Measurements from ENCODE around the gene CDKN1C. TPM values are rescaled to one million over a fixed set of nuclear protein-coding genes. Genes with fewer than 3 reads are reported as not detected.

Gene CDKN1C
- total and polyA plus RNA-seq, 4 donors: 2.6 to 10.2 (median 3.5) TPM

- Histone ChIP-seq H3K9me3 (ENCODE audit: control insufficient read depth in 4 of 4, low read length in 3 of 4) (no peaks in the 10 kb centered on the region), H3K27me3 (ENCODE audit: control insufficient read depth in 4 of 4, insufficient read depth in 4 of 4, low read length in 3 of 4) (no peaks in the 10 kb centered on the region), H3K4me3 (ENCODE audit: low read depth in 1 of 3, low read length in 3 of 3) (no peak overlapping the region), H3K4me1 (ENCODE audit: control insufficient read depth in 4 of 4, insufficient read depth in 4 of 4, low read length in 3 of 4) (no peaks in the 10 kb centered on the region), H3K27ac (ENCODE audit: low read depth in 1 of 2, low read length in 2 of 2) (no peak overlapping the region), H3K9ac (ENCODE audit: low read depth in 1 of 2, low read length in 2 of 2) (no peak overlapping the region), H3K36me3 (ENCODE audit: control insufficient read depth in 4 of 4, insufficient read depth in 3 of 4, low read depth in 1 of 4, low read length in 3 of 4) (peaks cover 0 to 5% (median 0%) of the 10 kb centered on the region in 4 donors)
- 94% methylated on average over 12 of the region's 16 CpGs for WGBS
- DNase-seq (ENCODE audit: low spot score): no peak
- TF ChIP-seq MAX (IDR thresholded peaks at IDR 0.05) (no peak), REST (IDR thresholded peaks at IDR 0.05) (no peak), FOXA1 (IDR thresholded peaks at IDR 0.05) (no peak), JUND (IDR thresholded peaks at IDR 0.05) (no peak), NR2F2 (IDR thresholded peaks at IDR 0.05) (no peak), ZBTB33 (IDR thresholded peaks at IDR 0.05) (no peak), TAF1 (conservative IDR thresholded peaks at IDR 0.05) (no peak), EGR1 (IDR thresholded peaks at IDR 0.05; ENCODE audit: low read depth in 2 of 2) (no peak), CTCF (IDR thresholded peaks at IDR 0.05; ENCODE audit: low read depth, low read length, missing input control) (no peak), HNF4A (conservative IDR thresholded peaks at IDR 0.05) (no peak), RXRA (IDR thresholded peaks at IDR 0.05) (no peak), ATF3 (IDR thresholded peaks at IDR 0.05) (no peak), RAD21 (IDR thresholded peaks at IDR 0.05) (no peak), SP1 (IDR thresholded peaks at IDR 0.05) (no peak), HNF4G (IDR thresholded peaks at IDR 0.05) (no peak), FOXA2 (IDR thresholded peaks at IDR 0.05) (no peak), YY1 (IDR thresholded peaks at IDR 0.05) (no peak), GABPA (IDR thresholded peaks at IDR 0.05 in 1 of 2, conservative IDR thresholded peaks at IDR 0.05 in 1 of 2) (no peak)
Measured at GRCh38 chr11:2921261-2921660, 35.7 kb upstream of the CDKN1C start.

Measured in liver (tissue), 9 donors.